GM12878 (cell line): ENCODE data around the gene NCOA6. TPM values are rescaled to one million over a fixed set of nuclear protein-coding genes. Genes with fewer than 3 reads are reported as not detected.

Source experiments
- BMI1 ChIP-seq: fragments of 450-650 bp; IDR thresholded peaks from 2 replicates; pipeline ENCODE4 v1.6.1; 2016; ENCODE audit warnings: mild to moderate bottlenecking, moderate library complexity, borderline replicate concordance
- CEBPB ChIP-seq, 2 experiments: fragments of 150-350 bp in 1 of 2; IDR thresholded peaks; 2 replicates each; pipeline ENCODE4 v1.6.1; 2012 to 2014; ENCODE audit warnings: low read depth in 2 of 2, low read length in 2 of 2, borderline replicate concordance in 1 of 2, inconsistent platforms in 1 of 2
- CHD2 ChIP-seq: IDR thresholded peaks from 2 replicates; pipeline ENCODE4 v1.6.1; 2011; ENCODE audit warnings: low read depth, low read length, improper control_type of control experiment, borderline replicate concordance
- CREM ChIP-seq: IDR thresholded peaks from 2 replicates; pipeline ENCODE4 v1.6.1; 2014; ENCODE audit warnings: antibody characterized with exemption, low read depth
- EGR1 ChIP-seq, 2 experiments: IDR thresholded peaks; 1 replicate in 1 of 2; 2 replicates in 1 of 2; pipeline ENCODE4 v1.6.1; 2011 to 2012; ENCODE audit warnings: low read depth in 2 of 2, low read length in 2 of 2, borderline replicate concordance in 1 of 2, mild to moderate bottlenecking in 1 of 2, moderate library complexity in 1 of 2
- GABPA ChIP-seq: IDR thresholded peaks from 2 replicates; pipeline ENCODE4 v1.6.1; 2014; ENCODE audit warnings: antibody characterized with exemption, low read depth, mild to moderate bottlenecking, inconsistent platforms
- GATAD2B ChIP-seq: fragments of 450-650 bp; conservative IDR thresholded peaks from 2 replicates; pipeline ENCODE4 v1.6.1; 2017; ENCODE audit warnings: low read depth, mild to moderate bottlenecking, moderate library complexity
- HCFC1 ChIP-seq: fragments of 150-350 bp; IDR thresholded peaks from 2 replicates; pipeline ENCODE4 v1.6.1; 2014; ENCODE audit warnings: low read length
- HDAC2 ChIP-seq: fragments of 200-600 bp; sonication (generic); IDR thresholded peaks from 2 replicates; pipeline ENCODE4 v1.6.1; 2017
- IKZF1 ChIP-seq: fragments of 450-650 bp; conservative IDR thresholded peaks from 2 replicates; pipeline ENCODE4 v1.6.1; 2017; ENCODE audit warnings: antibody characterized with exemption, mild to moderate bottlenecking
- IRF4 ChIP-seq: IDR thresholded peaks from 2 replicates; pipeline ENCODE4 v1.6.1; 2011; ENCODE audit warnings: low read depth, low read length
- JUND ChIP-seq: IDR thresholded peaks from 2 replicates; pipeline ENCODE4 v1.6.1; 2012; ENCODE audit warnings: low read depth, mild to moderate bottlenecking, low read length, improper control_type of control experiment, moderate library complexity
- KAT2A ChIP-seq: conservative IDR thresholded peaks from 2 replicates; pipeline ENCODE4 v1.6.1; 2011; ENCODE audit warnings: low read depth, low read length; ENCODE audit not compliant: control insufficient read depth
- NFIC ChIP-seq: IDR thresholded peaks from 2 replicates; pipeline ENCODE4 v1.6.1; 2012; ENCODE audit warnings: low read depth, mild to moderate bottlenecking, inconsistent platforms, low read length, moderate library complexity
- NR2F1 ChIP-seq: fragments of 450-650 bp; conservative IDR thresholded peaks from 2 replicates; pipeline ENCODE4 v1.6.1; 2017; ENCODE audit warnings: mild to moderate bottlenecking
- POLR2A ChIP-seq: IDR thresholded peaks from 2 replicates; pipeline ENCODE4 v1.6.1; 2011; ENCODE audit warnings: low read depth, mild to moderate bottlenecking, low read length
- POLR2AphosphoS2 ChIP-seq: IDR thresholded peaks from 2 replicates; pipeline ENCODE4 v1.6.1; 2011; ENCODE audit warnings: low read depth, mild to moderate bottlenecking, low read length, improper control_type of control experiment, moderate library complexity
- POU2F2 ChIP-seq: IDR thresholded peaks from 3 replicates; pipeline ENCODE4 v1.6.1; 2011; ENCODE audit warnings: low read depth, mild to moderate bottlenecking, low read length, borderline replicate concordance
- RCOR1 ChIP-seq: conservative IDR thresholded peaks from 2 replicates; pipeline ENCODE4 v1.6.1; 2012; ENCODE audit warnings: low read depth, low read length, improper control_type of control experiment
- RUNX3 ChIP-seq: IDR thresholded peaks from 2 replicates; pipeline ENCODE4 v1.6.1; 2012; ENCODE audit warnings: low read length, inconsistent platforms
- SIN3A ChIP-seq: IDR thresholded peaks from 2 replicates; pipeline ENCODE4 v1.6.1; 2012; ENCODE audit warnings: low read depth, low read length, improper control_type of control experiment
- SRF ChIP-seq, 2 experiments: IDR thresholded peaks; 2 replicates each; pipeline ENCODE4 v1.6.1; 2011; ENCODE audit warnings: low read depth in 2 of 2, low read length in 2 of 2, mild to moderate bottlenecking in 1 of 2, moderate library complexity in 1 of 2
- YY1 ChIP-seq: IDR thresholded peaks from 2 replicates; pipeline ENCODE4 v1.6.1; 2011; ENCODE audit warnings: low read depth, mild to moderate bottlenecking, low read length
- polyA plus RNA-seq, 11 experiments: library from polyadenylated mRNA; depleted of rRNA in 4 of 11; unstranded in 6 of 11; stranded (reverse) in 5 of 11; fragments of >200 nt; fragmentation: Nextera tagmentation in 4 of 11; fragmentation: Illumina TruSeq in 1 of 11; extraction: Ambion mirVana in 4 of 11; extraction: Trizol in 1 of 11; gene quantifications; 1 replicate in 1 of 11; 2 replicates in 10 of 11; pipeline versions ENCODE4 v1.2.1 to v1.2.3, GENCODE V29; 2011 to 2016; ENCODE audit warnings: inconsistent platforms in 2 of 11, missing spikeins in 2 of 11, low read depth in 1 of 11
- total RNA-seq, 4 experiments: library from RNA; depleted of rRNA in 3 of 4; stranded (reverse); fragments of >200 nt in 3 of 4; fragmentation: Illumina TruSeq in 1 of 4; extraction: Trizol in 1 of 4; gene quantifications; 2 replicates each; pipeline versions ENCODE4 v1.2.1 to v1.2.3, GENCODE V29; 2013 to 2021
- TF ChIP-seq, protein P1 (sequence below): fragments of 450-650 bp; IDR thresholded peaks from 2 replicates; pipeline ENCODE4 v1.6.1; 2017; ENCODE audit warnings: mild to moderate bottlenecking, moderate library complexity
- TF ChIP-seq, protein P2 (sequence below): IDR thresholded peaks from 2 replicates; pipeline ENCODE4 v1.6.1; 2011; ENCODE audit warnings: mild to moderate bottlenecking, low read depth, low read length, moderate library complexity; ENCODE audit not compliant: insufficient replicate concordance
- TF ChIP-seq, protein P3 (sequence below): fragments of 450-650 bp; IDR thresholded peaks from 2 replicates; pipeline ENCODE4 v1.6.1; 2016; ENCODE audit warnings: mild to moderate bottlenecking

NCOA6 gene
- total and polyA plus RNA-seq, 10 of the 15 experiments (the other 5 are each of a cell fraction or from before 2014, with no cell fraction given): 6.1 to 20.6 (median 12.6) TPM

DNA sequence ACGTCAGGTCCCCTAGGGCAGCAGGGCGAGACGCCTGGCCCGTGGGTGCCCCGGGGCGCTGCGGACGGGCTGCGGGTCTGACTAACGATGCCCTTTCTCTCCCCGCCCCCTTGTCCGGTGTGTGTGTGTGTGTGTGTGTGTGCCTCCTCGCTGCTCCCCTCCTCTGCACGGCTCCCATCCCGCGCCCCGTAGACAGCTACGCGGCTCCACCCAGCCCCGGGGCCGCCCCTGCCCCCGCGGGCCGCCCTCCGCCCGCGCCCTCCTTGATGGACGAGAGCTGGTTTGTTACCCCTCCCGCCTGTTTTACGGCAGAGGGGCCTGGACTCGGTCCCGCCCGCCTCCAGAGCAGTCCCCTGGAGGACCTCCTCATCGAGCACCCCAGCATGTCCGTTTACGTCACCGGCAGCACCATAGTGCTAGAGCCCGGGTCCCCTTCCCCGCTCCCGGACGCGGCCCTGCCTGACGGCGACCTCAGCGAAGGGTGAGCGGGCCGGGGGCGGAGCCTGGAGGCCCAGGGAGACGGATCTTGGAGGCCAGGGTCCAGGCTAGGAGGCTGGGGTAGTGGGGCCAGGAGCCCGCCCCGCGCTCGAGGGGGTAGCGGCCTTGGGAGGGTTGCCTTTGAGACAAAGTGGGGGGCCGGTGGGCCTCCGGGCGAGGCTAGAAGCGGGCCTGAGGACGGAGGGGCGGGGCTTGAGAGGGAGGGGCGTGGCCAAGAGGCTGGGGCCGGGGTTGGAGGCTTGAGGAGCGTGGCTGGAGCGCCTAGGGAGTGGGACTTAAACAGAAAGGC, 116.2 kb downstream of the NCOA6 start (continued):
- TF ChIP-seq GATAD2B (peak; percentile 83; the same call in 1 of the 2 replicates), CEBPB (IDR thresholded peaks at IDR 0.05; ENCODE audit: borderline replicate concordance in 1 of 2, low read depth in 2 of 2, low read length in 2 of 2) (0 out of 4 replicates have a peak, but pooled peaks of 1 of the 2 experiments have one; percentile 5), GABPA (no peak), NR2F1 (peak; percentile 85), CHD2 (peak; percentile 50), POLR2AphosphoS2 (peak; percentile 54; the same call in 1 of the 2 replicates), POLR2A (peak; percentile 88), RCOR1 (peak; percentile 78; the same call in 1 of the 2 replicates), SRF (IDR thresholded peaks at IDR 0.05; ENCODE audit: low read depth in 2 of 2, low read length in 2 of 2) (no peak), POU2F2 (0 out of 3 replicates have a peak, but pooled peaks have one; percentile 57), CREM (peak; percentile 15; the same call in 1 of the 2 replicates), YY1 (peak; percentile 50; the same call in 1 of the 2 replicates), HCFC1 (no peak), NFIC (no peak), RUNX3 (peak; percentile 35; the same call in 1 of the 2 replicates), KAT2A (no peak), BMI1 (no peak), JUND (0 out of 2 replicates have a peak, but pooled peaks have one; percentile 6), IKZF1 (peak; percentile 80), SIN3A (peak; percentile 81), HDAC2 (no peak), IRF4 (no peak), EGR1 (IDR thresholded peaks at IDR 0.05; ENCODE audit: borderline replicate concordance in 1 of 2, low read depth in 2 of 2, low read length in 2 of 2) (peak in 1 of 2 experiments; percentile 77; a peak in 2 of 3 replicates)
- TF ChIP-seq, protein P1, sequence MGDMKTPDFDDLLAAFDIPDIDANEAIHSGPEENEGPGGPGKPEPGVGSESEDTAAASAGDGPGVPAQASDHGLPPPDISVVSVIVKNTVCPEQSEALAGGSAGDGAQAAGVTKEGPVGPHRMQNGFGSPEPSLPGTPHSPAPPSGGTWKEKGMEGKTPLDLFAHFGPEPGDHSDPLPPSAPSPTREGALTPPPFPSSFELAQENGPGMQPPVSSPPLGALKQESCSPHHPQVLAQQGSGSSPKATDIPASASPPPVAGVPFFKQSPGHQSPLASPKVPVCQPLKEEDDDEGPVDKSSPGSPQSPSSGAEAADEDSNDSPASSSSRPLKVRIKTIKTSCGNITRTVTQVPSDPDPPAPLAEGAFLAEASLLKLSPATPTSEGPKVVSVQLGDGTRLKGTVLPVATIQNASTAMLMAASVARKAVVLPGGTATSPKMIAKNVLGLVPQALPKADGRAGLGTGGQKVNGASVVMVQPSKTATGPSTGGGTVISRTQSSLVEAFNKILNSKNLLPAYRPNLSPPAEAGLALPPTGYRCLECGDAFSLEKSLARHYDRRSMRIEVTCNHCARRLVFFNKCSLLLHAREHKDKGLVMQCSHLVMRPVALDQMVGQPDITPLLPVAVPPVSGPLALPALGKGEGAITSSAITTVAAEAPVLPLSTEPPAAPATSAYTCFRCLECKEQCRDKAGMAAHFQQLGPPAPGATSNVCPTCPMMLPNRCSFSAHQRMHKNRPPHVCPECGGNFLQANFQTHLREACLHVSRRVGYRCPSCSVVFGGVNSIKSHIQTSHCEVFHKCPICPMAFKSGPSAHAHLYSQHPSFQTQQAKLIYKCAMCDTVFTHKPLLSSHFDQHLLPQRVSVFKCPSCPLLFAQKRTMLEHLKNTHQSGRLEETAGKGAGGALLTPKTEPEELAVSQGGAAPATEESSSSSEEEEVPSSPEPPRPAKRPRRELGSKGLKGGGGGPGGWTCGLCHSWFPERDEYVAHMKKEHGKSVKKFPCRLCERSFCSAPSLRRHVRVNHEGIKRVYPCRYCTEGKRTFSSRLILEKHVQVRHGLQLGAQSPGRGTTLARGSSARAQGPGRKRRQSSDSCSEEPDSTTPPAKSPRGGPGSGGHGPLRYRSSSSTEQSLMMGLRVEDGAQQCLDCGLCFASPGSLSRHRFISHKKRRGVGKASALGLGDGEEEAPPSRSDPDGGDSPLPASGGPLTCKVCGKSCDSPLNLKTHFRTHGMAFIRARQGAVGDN: peak; percentile 62
- TF ChIP-seq, protein P2, sequence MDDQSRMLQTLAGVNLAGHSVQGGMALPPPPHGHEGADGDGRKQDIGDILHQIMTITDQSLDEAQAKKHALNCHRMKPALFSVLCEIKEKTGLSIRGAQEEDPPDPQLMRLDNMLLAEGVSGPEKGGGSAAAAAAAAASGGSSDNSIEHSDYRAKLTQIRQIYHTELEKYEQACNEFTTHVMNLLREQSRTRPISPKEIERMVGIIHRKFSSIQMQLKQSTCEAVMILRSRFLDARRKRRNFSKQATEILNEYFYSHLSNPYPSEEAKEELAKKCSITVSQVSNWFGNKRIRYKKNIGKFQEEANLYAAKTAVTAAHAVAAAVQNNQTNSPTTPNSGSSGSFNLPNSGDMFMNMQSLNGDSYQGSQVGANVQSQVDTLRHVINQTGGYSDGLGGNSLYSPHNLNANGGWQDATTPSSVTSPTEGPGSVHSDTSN: peak; percentile 31
- TF ChIP-seq, protein P3, sequence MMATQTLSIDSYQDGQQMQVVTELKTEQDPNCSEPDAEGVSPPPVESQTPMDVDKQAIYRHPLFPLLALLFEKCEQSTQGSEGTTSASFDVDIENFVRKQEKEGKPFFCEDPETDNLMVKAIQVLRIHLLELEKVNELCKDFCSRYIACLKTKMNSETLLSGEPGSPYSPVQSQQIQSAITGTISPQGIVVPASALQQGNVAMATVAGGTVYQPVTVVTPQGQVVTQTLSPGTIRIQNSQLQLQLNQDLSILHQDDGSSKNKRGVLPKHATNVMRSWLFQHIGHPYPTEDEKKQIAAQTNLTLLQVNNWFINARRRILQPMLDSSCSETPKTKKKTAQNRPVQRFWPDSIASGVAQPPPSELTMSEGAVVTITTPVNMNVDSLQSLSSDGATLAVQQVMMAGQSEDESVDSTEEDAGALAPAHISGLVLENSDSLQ: peak; percentile 85
